ENCODE measurements around the gene EYS.

The EYS gene

DNA sequence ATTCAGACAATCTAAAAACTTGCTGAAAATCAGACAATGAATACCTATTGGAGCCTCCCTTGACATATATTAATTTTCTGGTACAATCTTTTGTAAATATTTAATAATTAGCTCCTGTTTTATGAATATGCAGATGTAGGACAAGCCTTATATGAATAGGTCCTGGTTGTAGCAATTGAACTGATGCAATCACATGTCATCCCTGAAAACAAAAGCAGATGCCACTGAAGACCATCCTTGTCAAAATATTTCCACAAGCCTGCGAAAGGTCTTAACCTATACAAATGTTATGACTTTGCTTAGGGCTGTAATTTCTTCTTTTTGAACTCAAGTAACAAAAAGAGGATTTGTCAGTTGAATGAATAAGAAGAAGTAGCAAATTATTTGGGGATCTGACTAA is 722.1 kb downstream of the EYS start:
- TF ChIP-seq FOXP2 (optimal IDR thresholded peaks at IDR 0.05; ENCODE audit: control extremely low read depth, extremely low read length, insufficient read depth) (no peak), POLR2AphosphoS5 (IDR thresholded peaks at IDR 0.05; ENCODE audit: borderline replicate concordance, low read depth, low read length) (no peak), EZH2 (IDR thresholded peaks at IDR 0.05) (no peak)
- Histone ChIP-seq H3K9ac (ENCODE audit: insufficient read length) (no peak overlapping the region), H3K27ac (no peak overlapping the region), H3K9me3 (ENCODE audit: low read depth, low read length) (no peaks in the 10 kb centered on the region), H3K4me3 (no peak overlapping the region), H3K36me3 (ENCODE audit: insufficient read depth, low read length) (no peaks in the 10 kb centered on the region)
- no peak for DNase-seq (ENCODE audit: low read depth, low spot score)

DNA sequence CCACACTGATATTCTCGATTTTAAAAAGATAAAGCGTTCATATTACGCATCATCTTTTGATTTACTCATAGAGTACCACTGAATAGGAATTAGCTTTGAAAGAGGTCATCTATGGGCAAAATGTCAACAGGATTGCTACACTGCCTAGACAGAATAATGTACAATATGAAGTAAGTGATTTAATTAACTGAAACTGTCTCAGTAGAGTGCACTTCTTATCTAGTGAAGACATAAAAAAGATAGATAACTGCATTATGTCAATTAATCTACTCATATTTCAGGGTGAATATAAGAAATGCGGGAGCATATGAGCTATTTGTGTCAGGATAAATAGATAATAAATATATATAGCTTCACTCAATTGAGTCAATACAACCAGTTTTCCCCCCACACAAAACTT is 723.9 kb downstream of the EYS start:
- no peak for DNase-seq (ENCODE audit: low read depth, low spot score)
- H3K27ac ChIP-seq = no peak overlapping the region
- H3K36me3 ChIP-seq (ENCODE audit: insufficient read depth, low read length) = no peaks in the 10 kb centered on the region
- H3K9ac ChIP-seq (ENCODE audit: insufficient read length) = no peak overlapping the region
- H3K9me3 ChIP-seq (ENCODE audit: low read depth, low read length) = no peaks in the 10 kb centered on the region
- H3K4me3 ChIP-seq = no peak overlapping the region
- TF ChIP-seq POLR2AphosphoS5 (IDR thresholded peaks at IDR 0.05; ENCODE audit: borderline replicate concordance, low read depth, low read length) (no peak), FOXP2 (optimal IDR thresholded peaks at IDR 0.05; ENCODE audit: control extremely low read depth, extremely low read length, insufficient read depth) (no peak), EZH2 (IDR thresholded peaks at IDR 0.05) (no peak)

DNA sequence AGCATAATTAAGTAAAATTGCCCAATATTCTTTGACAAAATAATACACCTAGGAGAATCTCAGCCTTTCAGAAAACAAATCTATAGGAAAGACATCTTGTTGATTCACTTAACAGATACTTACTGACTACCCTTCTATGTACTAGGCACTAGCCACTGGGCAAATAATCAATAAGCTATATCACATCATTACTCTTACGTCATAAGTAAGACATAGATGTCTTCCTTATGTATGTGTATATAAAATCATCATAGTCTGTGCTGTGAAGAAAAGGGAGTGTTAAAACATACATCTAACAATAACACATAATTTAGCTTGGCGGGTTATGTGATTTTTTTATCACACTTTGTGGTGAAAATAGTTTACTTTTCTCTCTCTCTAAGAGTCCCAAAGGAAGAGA is 733.9 kb downstream of the EYS start:
- Histone ChIP-seq H3K36me3 (ENCODE audit: insufficient read depth, low read length) (no peaks in the 10 kb centered on the region), H3K9ac (ENCODE audit: insufficient read length) (no peak overlapping the region), H3K9me3 (ENCODE audit: low read depth, low read length) (no peaks in the 10 kb centered on the region), H3K4me3 (no peak overlapping the region), H3K27ac (no peak overlapping the region)
- no peak for DNase-seq (ENCODE audit: low read depth, low spot score)
- TF ChIP-seq POLR2AphosphoS5 (IDR thresholded peaks at IDR 0.05; ENCODE audit: borderline replicate concordance, low read depth, low read length) (no peak), FOXP2 (optimal IDR thresholded peaks at IDR 0.05; ENCODE audit: control extremely low read depth, extremely low read length, insufficient read depth) (no peak), EZH2 (IDR thresholded peaks at IDR 0.05) (no peak)

DNA sequence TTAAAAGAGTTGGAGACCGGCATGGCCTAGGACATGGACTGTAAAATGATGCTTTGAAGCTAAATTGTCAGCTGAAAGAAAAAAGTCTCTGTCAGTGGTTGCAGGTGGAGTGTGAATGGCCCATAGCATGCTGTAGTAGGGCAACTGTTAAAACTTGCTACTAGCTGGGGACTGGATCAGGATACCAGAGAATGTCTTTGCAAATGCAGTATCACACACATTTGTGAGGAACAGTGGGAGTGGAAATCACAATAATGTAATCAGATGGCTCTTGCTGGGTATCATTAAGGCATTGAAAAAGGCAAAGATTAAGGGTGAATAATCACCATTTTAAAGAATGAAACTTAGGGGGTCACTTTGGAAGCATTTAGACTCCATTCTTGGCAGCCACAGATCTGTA is 737.9 kb downstream of the EYS start:
- no peak for TF ChIP-seq EZH2 (IDR thresholded peaks at IDR 0.05)
- TF ChIP-seq FOXP2 (optimal IDR thresholded peaks at IDR 0.05; ENCODE audit: control extremely low read depth, extremely low read length, insufficient read depth) = no peak
- TF ChIP-seq POLR2AphosphoS5 (IDR thresholded peaks at IDR 0.05; ENCODE audit: borderline replicate concordance, low read depth, low read length) = no peak
- no peaks in the 10 kb centered on the region for H3K9me3 ChIP-seq (ENCODE audit: low read depth, low read length)
- DNase-seq (ENCODE audit: low read depth, low spot score) = no peak
- H3K4me3 ChIP-seq = no peak overlapping the region
- no peak overlapping the region for H3K9ac ChIP-seq (ENCODE audit: insufficient read length)
- no peak overlapping the region for H3K27ac ChIP-seq
- no peaks in the 10 kb centered on the region for H3K36me3 ChIP-seq (ENCODE audit: insufficient read depth, low read length)

- no peaks in the 10 kb centered on the region for H3K36me3 ChIP-seq (ENCODE audit: insufficient read depth, low read length)
- no peak overlapping the region for H3K9ac ChIP-seq (ENCODE audit: insufficient read length)
- H3K4me3 ChIP-seq = peak overlapping the region; percentile 18; the same call in 1 of the 2 replicates
- TF ChIP-seq EZH2 (IDR thresholded peaks at IDR 0.05) (no peak), POLR2AphosphoS5 (IDR thresholded peaks at IDR 0.05; ENCODE audit: borderline replicate concordance, low read depth, low read length) (peak; percentile 51; the same call in 1 of the 2 replicates)
- DNase-seq (ENCODE audit: low read depth, low spot score) = peak; percentile 77
- H3K9me3 ChIP-seq (ENCODE audit: low read depth, low read length) = no peaks in the 10 kb centered on the region
- no peak overlapping the region for H3K27ac ChIP-seq
Measured at GRCh38 chr6:64955435-64955848, 751.6 kb downstream of the EYS start.

DNA sequence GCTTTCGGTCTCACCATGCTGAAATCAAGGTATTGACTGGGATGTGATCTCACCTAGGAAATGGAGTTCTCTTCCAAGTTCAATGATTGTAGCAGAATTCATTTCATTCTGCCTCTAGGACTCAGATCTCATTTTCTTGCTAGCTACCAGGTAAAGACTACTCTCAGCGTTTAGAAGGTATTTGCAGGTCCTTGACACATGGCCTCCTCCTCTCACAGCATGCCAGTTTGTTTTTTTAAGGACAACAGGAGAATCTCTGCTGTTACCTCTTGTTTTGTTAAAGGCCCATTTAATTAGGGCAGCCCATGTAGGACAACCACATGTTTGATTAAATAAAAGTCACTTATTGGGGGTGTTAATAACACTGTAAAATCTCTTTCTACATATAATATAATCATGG is 757.8 kb downstream of the EYS start:
- H3K27ac ChIP-seq = no peak overlapping the region
- no peaks in the 10 kb centered on the region for H3K36me3 ChIP-seq (ENCODE audit: insufficient read depth, low read length)
- no peak overlapping the region for H3K9ac ChIP-seq (ENCODE audit: insufficient read length)
- TF ChIP-seq POLR2AphosphoS5 (IDR thresholded peaks at IDR 0.05; ENCODE audit: borderline replicate concordance, low read depth, low read length) = no peak
- TF ChIP-seq EZH2 (IDR thresholded peaks at IDR 0.05) = no peak
- H3K4me3 ChIP-seq = no peak overlapping the region
- no peaks in the 10 kb centered on the region for H3K9me3 ChIP-seq (ENCODE audit: low read depth, low read length)
- DNase-seq (ENCODE audit: low read depth, low spot score) = no peak

- Histone ChIP-seq H3K9me3 (ENCODE audit: low read depth, low read length) (no peaks in the 10 kb centered on the region), H3K4me3 (no peak overlapping the region), H3K9ac (ENCODE audit: insufficient read length) (no peak overlapping the region), H3K36me3 (ENCODE audit: insufficient read depth, low read length) (no peaks in the 10 kb centered on the region), H3K27ac (no peak overlapping the region)
- TF ChIP-seq POLR2AphosphoS5 (IDR thresholded peaks at IDR 0.05; ENCODE audit: borderline replicate concordance, low read depth, low read length) = no peak
- DNase-seq (ENCODE audit: low read depth, low spot score) = no peak
Measured at GRCh38 chr6:64948261-64948660, 758.8 kb downstream of the EYS start.

- Histone ChIP-seq H3K4me3 (no peak overlapping the region), H3K36me3 (ENCODE audit: insufficient read depth, low read length) (no peaks in the 10 kb centered on the region), H3K9me3 (ENCODE audit: low read depth, low read length) (no peaks in the 10 kb centered on the region), H3K9ac (ENCODE audit: insufficient read length) (no peak overlapping the region), H3K27ac (no peak overlapping the region)
- TF ChIP-seq FOXP2 (optimal IDR thresholded peaks at IDR 0.05; ENCODE audit: control extremely low read depth, extremely low read length, insufficient read depth) (no peak), POLR2AphosphoS5 (IDR thresholded peaks at IDR 0.05; ENCODE audit: borderline replicate concordance, low read depth, low read length) (no peak), EZH2 (IDR thresholded peaks at IDR 0.05) (no peak)
- DNase-seq (ENCODE audit: low read depth, low spot score) = no peak
Measured at GRCh38 chr6:64945450-64945849, 761.6 kb downstream of the EYS start.

GRCh38 chr6:64932486-64932885 is 774.5 kb downstream of the EYS start:
- Histone ChIP-seq H3K4me3 (no peak overlapping the region), H3K27ac (no peak overlapping the region), H3K9me3 (ENCODE audit: low read depth, low read length) (no peaks in the 10 kb centered on the region), H3K9ac (ENCODE audit: insufficient read length) (no peak overlapping the region), H3K36me3 (ENCODE audit: insufficient read depth, low read length) (no peaks in the 10 kb centered on the region)
- TF ChIP-seq POLR2AphosphoS5 (IDR thresholded peaks at IDR 0.05; ENCODE audit: borderline replicate concordance, low read depth, low read length) (no peak), EZH2 (IDR thresholded peaks at IDR 0.05) (no peak), FOXP2 (optimal IDR thresholded peaks at IDR 0.05; ENCODE audit: control extremely low read depth, extremely low read length, insufficient read depth) (no peak)
- DNase-seq (ENCODE audit: low read depth, low spot score) = no peak

Data from SK-N-MC (cell line).